H9 (cell line): ENCODE measurements around the gene PHF21A. TPM values are rescaled to one million over a fixed set of nuclear protein-coding genes. Genes with fewer than 3 reads are reported as not detected.

ENCODE experiments used
- DNase-seq: peaks from one replicate; pipeline ENCODE4 v3.0.0-alpha.2; 2017
- H2AFZ ChIP-seq: one replicate; pipeline ENCODE4 v1.6.1; 2013; ENCODE audit warnings: mild to moderate bottlenecking, low read length, control low read depth, moderate library complexity
- H2AK5ac ChIP-seq: 2 replicates; pipeline ENCODE4 v1.6.1; 2013; ENCODE audit warnings: low read length, control low read depth, mixed read lengths; ENCODE audit not compliant: insufficient read length
- H2BK120ac ChIP-seq: one replicate; pipeline ENCODE4 v1.6.1; 2013; ENCODE audit warnings: low read depth, mild to moderate bottlenecking, low read length, control low read depth, inconsistent platforms; ENCODE audit not compliant: poor library complexity, severe bottlenecking
- H2BK12ac ChIP-seq: 2 replicates; pipeline ENCODE4 v1.6.1; 2013; ENCODE audit warnings: low read length, control low read depth, mixed read lengths, low read depth; ENCODE audit not compliant: insufficient read length
- H2BK15ac ChIP-seq: 2 replicates; pipeline ENCODE4 v1.6.1; 2013; ENCODE audit warnings: low read depth, low read length, control low read depth
- H2BK20ac ChIP-seq: one replicate; pipeline ENCODE4 v1.6.1; 2013; ENCODE audit warnings: low read depth, mild to moderate bottlenecking, low read length, control low read depth, inconsistent platforms; ENCODE audit not compliant: poor library complexity, severe bottlenecking
- H2BK5ac ChIP-seq: 2 replicates; pipeline ENCODE4 v1.6.1; 2013; ENCODE audit warnings: low read length, control low read depth, mixed read lengths; ENCODE audit not compliant: insufficient read length
- H3K14ac ChIP-seq: 2 replicates; pipeline ENCODE4 v1.6.1; 2013; ENCODE audit warnings: low read length, control low read depth; ENCODE audit not compliant: insufficient read depth
- H3K18ac ChIP-seq: 2 replicates; pipeline ENCODE4 v1.6.1; 2013; ENCODE audit warnings: low read depth, mild to moderate bottlenecking, mixed read lengths, low read length, control low read depth; ENCODE audit not compliant: insufficient read length
- H3K23ac ChIP-seq: 2 replicates; pipeline ENCODE4 v1.6.1; 2013; ENCODE audit warnings: low read length, control low read depth, mixed read lengths, low read depth; ENCODE audit not compliant: insufficient read length
- H3K23me2 ChIP-seq: 2 replicates; pipeline ENCODE4 v1.6.1; 2013; ENCODE audit warnings: low read depth, mild to moderate bottlenecking, mixed read lengths, low read length, control low read depth; ENCODE audit not compliant: insufficient read length, poor library complexity, severe bottlenecking
- H3K27ac ChIP-seq: 2 replicates; pipeline ENCODE4 v1.5.1; 2013; ENCODE audit warnings: low read length, control low read depth, mixed read lengths, low read depth; ENCODE audit not compliant: insufficient read length
- H3K27me3 ChIP-seq: 2 replicates; pipeline ENCODE4 v1.6.1; 2013; ENCODE audit warnings: low read length, control low read depth, inconsistent platforms; ENCODE audit not compliant: insufficient read depth
- H3K4ac ChIP-seq: 2 replicates; pipeline ENCODE4 v1.6.1; 2013; ENCODE audit warnings: low read depth, mild to moderate bottlenecking, control low read depth, inconsistent platforms, low read length, moderate library complexity
- H3K4me1 ChIP-seq: 2 replicates; pipeline ENCODE4 v1.6.1; 2013; ENCODE audit warnings: low read length, control low read depth, inconsistent platforms; ENCODE audit not compliant: insufficient read depth
- H3K4me2 ChIP-seq: 2 replicates; pipeline ENCODE4 v1.6.1; 2013; ENCODE audit warnings: low read length, control low read depth, mixed read lengths; ENCODE audit not compliant: insufficient read length, insufficient read depth
- H3K56ac ChIP-seq: 2 replicates; pipeline ENCODE4 v1.6.1; 2013; ENCODE audit warnings: low read depth, mild to moderate bottlenecking, mixed read lengths, low read length, control low read depth; ENCODE audit not compliant: insufficient read length
- H3K79me1 ChIP-seq: 2 replicates; pipeline ENCODE4 v1.6.1; 2013; ENCODE audit warnings: low read depth, mild to moderate bottlenecking, moderate library complexity, low read length, control low read depth, inconsistent platforms; ENCODE audit not compliant: insufficient read depth, poor library complexity, severe bottlenecking
- H3K79me2 ChIP-seq: 2 replicates; pipeline ENCODE4 v1.6.1; 2013; ENCODE audit warnings: low read length, control low read depth, inconsistent platforms; ENCODE audit not compliant: insufficient read depth
- H3K9ac ChIP-seq: 2 replicates; pipeline ENCODE4 v1.6.1; 2013; ENCODE audit warnings: low read length, control low read depth, mixed read lengths; ENCODE audit not compliant: insufficient read length; ENCODE audit errors: extremely low read depth
- H3K9me3 ChIP-seq: one replicate; pipeline ENCODE4 v1.6.1; 2013; ENCODE audit warnings: low read depth, low read length, inconsistent platforms; ENCODE audit not compliant: control insufficient read depth
- H3T11ph ChIP-seq: one replicate; pipeline ENCODE4 v1.6.1; 2013; ENCODE audit warnings: mild to moderate bottlenecking, low read length, control low read depth, inconsistent platforms
- H4K20me1 ChIP-seq: one replicate; pipeline ENCODE4 v1.6.1; 2013; ENCODE audit not compliant: control insufficient read depth, insufficient read length, insufficient read depth
- H4K5ac ChIP-seq: 2 replicates; pipeline ENCODE4 v1.6.1; 2013; ENCODE audit warnings: low read depth, mild to moderate bottlenecking, mixed read lengths, low read length, control low read depth; ENCODE audit not compliant: insufficient read length
- H4K8ac ChIP-seq: replicated peaks from 2 replicates; pipeline ENCODE4 v1.6.1; 2013; ENCODE audit warnings: low read length, control low read depth, mixed read lengths, low read depth; ENCODE audit not compliant: insufficient read length
- H4K91ac ChIP-seq: 2 replicates; pipeline ENCODE4 v1.6.1; 2013; ENCODE audit warnings: low read depth, mild to moderate bottlenecking, moderate library complexity, mixed read lengths, low read length, control low read depth; ENCODE audit not compliant: insufficient read length
- H3K27ac Mint-ChIP-seq, 3 experiments: 2 replicates in 2 of 3; 3 replicates in 1 of 3; pipeline ENCODE4 v1.8.0; 2020 to 2021; ENCODE audit warnings: mixed read lengths in 3 of 3, mild to moderate bottlenecking in 1 of 3, moderate library complexity in 1 of 3
- H3K27me3 Mint-ChIP-seq: 2 replicates; pipeline ENCODE4 v1.8.0; 2021; ENCODE audit warnings: low read depth, mild to moderate bottlenecking, moderate library complexity, mixed read lengths
- H3K36me3 Mint-ChIP-seq, 3 experiments: 2 replicates in 2 of 3; 3 replicates in 1 of 3; pipeline ENCODE4 v1.8.0; 2020 to 2021; ENCODE audit warnings: low read depth in 3 of 3, mixed read lengths in 3 of 3; ENCODE audit not compliant: insufficient read depth in 1 of 3
- H3K4me1 Mint-ChIP-seq, 2 experiments: 2 replicates each; pipeline ENCODE4 v1.8.0; 2020; ENCODE audit warnings: mixed read lengths in 2 of 2
- H3K4me3 Mint-ChIP-seq, 2 experiments: 2 replicates in 1 of 2; 3 replicates in 1 of 2; pipeline ENCODE4 v1.8.0; 2020 to 2021; ENCODE audit warnings: mild to moderate bottlenecking in 2 of 2, mixed read lengths in 2 of 2, moderate library complexity in 1 of 2
- H3K9me3 Mint-ChIP-seq, 2 experiments: 2 replicates in 1 of 2; 3 replicates in 1 of 2; pipeline ENCODE4 v1.8.0; 2020; ENCODE audit warnings: mild to moderate bottlenecking in 2 of 2, mixed read lengths in 2 of 2, moderate library complexity in 1 of 2
- CTCF ChIP-seq: fragments of 200-600 bp; sonication (generic); conservative IDR thresholded peaks from 3 replicates; pipeline ENCODE4 v1.8.0; 2021; ENCODE audit warnings: antibody characterized with exemption, mild to moderate bottlenecking
- WGBS: extraction: QIAGEN DNeasy Blood & Tissue Kit; methylation state at CpG from one replicate; pipeline ENCODE4 v1.1.7; 2013; ENCODE audit warnings: missing lambda C conversion rate, low lambda C conversion rate, mixed read lengths; ENCODE audit not compliant: insufficient read length; ENCODE audit errors: extremely low coverage; 5-methylcytosine and 5-hydroxymethylcytosine counted together
- total RNA-seq: library from RNA; stranded (reverse); gene quantifications from 2 replicates; pipeline ENCODE4 v1.2.1, GENCODE V29; 2021

The PHF21A gene
- total RNA-seq, 1 experiment from 2014 or later: 33.8 TPM

GRCh38 chr11:45927684-45928413 is 193.4 kb downstream of the PHF21A start:
- Histone ChIP-seq H4K91ac (no peak overlapping the region), H3K23me2 (peaks cover 5% of the 10 kb centered on the region), H2BK5ac (no peak overlapping the region), H3K79me1 (no peaks in the 10 kb centered on the region), H3K9ac (no peak overlapping the region), H3K9me3 (no peaks in the 10 kb centered on the region), H3K79me2 (no peaks in the 10 kb centered on the region; the same call in 1 of the 2 replicates), H3K4ac (no peak overlapping the region), H3K18ac (no peak overlapping the region), H2BK120ac (no peak overlapping the region), H2BK12ac (no peak overlapping the region), H3K27ac (no peak overlapping the region), H3K56ac (no peak overlapping the region), H2BK20ac (no peak overlapping the region), H3K4me2 (no peak overlapping the region), H4K8ac (no peak overlapping the region), H2AFZ (no peak overlapping the region), H3K27me3 (no peaks in the 10 kb centered on the region), H4K20me1 (no peaks in the 10 kb centered on the region), H3K14ac (no peak overlapping the region), H3T11ph (no peak overlapping the region), H3K4me1 (no peaks in the 10 kb centered on the region), H4K5ac (no peak overlapping the region), H2BK15ac (no peak overlapping the region), H2AK5ac (no peak overlapping the region), H3K23ac (no peak overlapping the region)
- Mint-ChIP-seq H3K27ac (peak overlapping the region in 1 of 3 experiments; percentile 30; a peak in 1 of 7 replicates), H3K27me3 (peaks cover 2% of the 10 kb centered on the region; the same call in 1 of the 2 replicates), H3K9me3 (no peaks in the 10 kb centered on the region), H3K4me3 (no peak overlapping the region), H3K36me3 (peaks cover 22 to 65% (median 63%) of the 10 kb centered on the region in 3 experiments), H3K4me1 (peaks cover 11 to 17% of the 10 kb centered on the region in 2 experiments)
- no CpG with 5 or more reads among the region's 27 CpGs for WGBS
- peak; percentile 24 for DNase-seq
- no peak for TF ChIP-seq CTCF
